DMS79 (cell line): Measurements from ENCODE around the gene SRCIN1.
A peak's percentile ranks its signal among the peaks of the same experiment; 100 is the strongest.

Experiments used
- DNase-seq: peaks from one replicate; lab custom pipeline; 2025; lab: John Stamatoyannopoulos, UW

SRCIN1 gene

DNA sequence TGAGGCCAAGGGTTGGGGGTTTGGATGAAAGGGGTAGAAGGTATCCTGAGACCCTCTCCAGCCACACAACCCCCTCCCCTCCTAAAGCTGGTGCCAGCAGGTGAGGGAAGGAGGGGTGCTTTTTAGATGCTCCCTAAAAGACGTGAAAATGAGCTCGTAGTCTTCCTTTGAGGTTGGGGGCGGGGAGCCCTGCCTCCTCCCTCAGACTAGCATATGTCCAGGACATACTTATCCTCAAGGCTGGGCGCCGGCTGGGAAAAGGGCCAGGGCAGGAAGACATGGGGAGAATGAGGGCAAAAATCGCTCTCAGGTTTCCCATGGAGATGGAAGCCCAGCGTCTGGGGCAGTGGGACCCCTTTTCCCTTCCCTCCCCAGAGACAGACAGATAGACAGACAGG, 26.7 kb downstream of the SRCIN1 start:
- no peak for DNase-seq

DNA sequence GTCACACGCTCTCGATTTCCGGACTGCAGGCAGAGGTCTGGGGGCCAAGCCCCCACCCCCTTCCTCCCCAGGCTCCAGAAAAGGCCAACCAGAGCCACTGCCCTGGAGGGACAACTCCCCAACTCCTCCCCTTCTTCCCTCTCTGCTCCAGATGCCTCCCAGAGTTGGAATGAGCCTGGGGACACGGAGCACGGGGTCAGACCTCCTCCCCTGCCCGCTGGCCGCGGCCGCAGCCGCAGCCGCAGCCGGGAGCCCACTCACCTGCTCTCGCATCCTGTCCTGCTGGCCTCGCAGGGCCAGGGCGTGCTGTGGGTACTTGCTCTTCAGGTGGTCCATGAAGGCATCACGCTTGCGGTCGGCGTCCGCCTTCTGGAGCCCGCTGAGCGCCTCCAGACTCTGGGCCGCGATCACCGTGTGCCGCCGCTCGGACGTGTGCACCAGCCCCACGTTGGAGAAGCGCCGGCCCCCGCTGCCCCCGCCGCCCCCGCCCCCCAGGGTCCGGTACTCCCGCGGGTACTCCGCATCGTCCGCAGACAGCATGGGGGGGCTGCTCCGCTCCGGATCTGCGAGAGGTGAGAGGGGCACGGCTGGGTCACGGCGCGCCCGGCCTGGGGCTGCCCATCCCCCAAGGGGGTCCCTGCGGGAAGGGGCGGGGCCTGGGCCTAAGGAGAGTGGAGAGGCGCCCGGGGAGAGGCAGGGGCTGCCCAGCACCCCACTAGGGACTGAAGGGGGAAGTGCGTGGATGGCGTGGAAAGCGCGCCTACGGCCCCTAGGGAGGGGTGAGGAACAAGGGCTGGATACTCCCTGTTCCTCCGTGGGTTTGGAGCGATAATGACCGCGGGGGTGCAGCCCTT, 27.3 kb downstream of the SRCIN1 start:
- DNase-seq: no peak

DNA sequence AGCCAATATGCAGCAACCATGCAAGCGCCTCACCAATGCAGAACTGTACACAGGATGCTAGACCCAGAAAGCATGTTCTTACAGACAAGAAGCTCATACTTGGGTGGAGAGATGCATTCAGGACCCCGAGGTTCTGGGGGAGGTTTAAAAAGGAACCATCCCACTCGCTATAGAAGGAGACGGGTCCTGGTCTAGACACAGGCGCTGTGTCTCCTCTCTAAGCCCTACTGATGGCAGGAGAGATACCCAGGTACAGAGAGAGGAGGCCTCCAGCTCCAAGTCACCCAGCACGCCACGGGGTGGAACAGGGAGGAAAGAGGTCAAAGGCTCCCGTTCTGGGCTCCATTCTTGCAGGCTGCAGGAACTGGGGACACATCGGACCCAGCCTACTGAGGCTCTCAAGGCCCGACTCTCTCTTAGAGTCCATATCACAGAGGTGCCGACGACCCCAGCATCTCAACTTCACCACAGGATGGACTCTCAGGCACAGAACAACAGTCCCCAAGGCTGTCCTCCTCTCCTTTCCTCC, 28.0 kb downstream of the SRCIN1 start:
- DNase-seq: no peak

DNA sequence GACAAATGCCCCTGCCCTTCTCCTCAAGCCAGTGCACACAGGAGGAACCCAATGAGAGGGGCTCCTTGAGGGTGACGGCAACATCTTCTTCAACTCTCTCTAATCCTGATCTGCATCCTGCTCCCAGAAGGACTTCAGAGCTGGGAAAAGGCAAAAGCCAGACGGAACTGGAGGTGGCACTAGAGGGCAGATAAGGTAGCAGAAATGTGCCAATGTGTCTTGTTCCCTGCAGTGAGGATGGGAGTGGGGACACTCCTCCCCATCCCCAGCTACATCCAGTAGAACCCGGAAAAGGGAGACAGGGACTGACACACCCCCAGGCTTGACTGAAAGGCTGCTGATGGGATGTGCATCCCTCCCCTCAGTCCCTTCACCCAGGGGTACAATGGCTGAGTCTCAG, 28.5 kb downstream of the SRCIN1 start:
- DNase-seq: no peak

DNA sequence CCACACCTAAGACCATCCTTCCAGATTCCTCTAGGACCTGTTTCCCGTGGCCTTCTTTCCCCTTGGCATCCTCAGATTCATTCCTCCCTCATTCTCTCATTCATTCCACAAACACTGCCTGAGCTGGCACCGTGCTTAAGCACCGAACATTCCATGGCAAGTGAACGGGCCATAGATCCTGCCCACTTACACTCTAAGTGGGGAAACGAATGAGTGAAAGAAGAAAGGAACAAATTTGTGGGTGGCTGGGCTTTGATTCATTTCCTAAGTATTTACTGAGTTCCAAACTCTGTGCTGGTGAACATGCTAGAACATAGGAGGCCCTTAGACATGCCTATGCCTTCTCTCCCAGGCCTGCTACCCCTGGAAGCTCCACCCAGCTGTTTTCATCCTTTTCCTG, 30.0 kb downstream of the SRCIN1 start:
- DNase-seq: no peak

DNA sequence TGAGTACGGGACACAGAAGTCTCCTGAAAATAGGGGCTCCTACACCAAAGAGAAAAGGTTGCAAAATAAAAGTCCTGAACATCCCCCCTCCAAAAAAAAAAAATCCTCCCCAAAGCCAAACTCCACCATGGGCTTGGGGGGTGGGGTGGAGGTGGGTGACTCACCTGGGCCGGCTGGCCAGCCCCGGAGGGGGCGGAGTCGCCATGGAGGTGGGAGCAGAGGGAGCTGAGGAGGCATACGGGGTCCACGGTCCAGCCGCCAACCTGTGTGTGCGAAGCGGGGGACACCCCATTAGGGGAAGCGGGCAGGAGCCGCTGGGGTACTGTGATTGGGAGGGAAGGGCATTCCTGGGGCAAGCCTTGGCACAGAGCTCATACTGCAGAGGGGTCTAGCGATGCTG, 31.0 kb downstream of the SRCIN1 start:
- DNase-seq: no peak

DNA sequence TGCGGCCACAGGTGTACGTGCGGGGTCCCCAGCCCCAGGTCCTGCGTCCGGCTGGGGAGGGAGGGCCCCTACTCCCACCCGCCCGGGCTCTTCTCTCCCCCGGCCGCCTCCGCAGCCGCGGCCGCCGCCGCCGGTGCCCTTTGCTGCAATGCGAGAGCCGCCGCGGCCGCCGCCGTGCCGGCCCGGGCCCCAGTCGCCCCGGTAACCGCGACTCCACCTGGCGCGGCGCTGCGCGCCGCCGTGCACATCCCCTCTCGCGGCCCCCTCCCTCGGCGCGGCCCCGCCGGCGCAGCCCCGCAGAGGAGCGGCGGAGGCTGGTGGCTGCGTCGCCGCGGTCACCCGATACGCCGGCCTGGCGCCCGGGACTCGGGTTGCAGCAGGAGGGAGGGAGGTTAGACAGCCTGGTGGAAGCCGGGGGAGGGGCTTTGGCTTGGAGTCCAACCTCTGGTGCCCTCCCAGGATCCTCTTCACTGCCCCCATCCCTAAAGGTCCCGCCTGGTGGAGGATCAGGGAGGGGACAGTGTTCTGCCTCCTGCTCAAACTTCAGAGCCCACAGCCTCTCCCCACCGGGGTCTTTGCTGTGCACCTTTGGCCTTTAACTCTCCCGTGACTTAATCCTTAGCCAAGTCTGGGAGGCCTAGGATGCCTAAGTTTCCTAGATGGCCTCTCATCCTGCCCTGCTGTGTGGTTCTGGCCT, 32.9 kb downstream of the SRCIN1 start:
- DNase-seq: peak; percentile 66

DNA sequence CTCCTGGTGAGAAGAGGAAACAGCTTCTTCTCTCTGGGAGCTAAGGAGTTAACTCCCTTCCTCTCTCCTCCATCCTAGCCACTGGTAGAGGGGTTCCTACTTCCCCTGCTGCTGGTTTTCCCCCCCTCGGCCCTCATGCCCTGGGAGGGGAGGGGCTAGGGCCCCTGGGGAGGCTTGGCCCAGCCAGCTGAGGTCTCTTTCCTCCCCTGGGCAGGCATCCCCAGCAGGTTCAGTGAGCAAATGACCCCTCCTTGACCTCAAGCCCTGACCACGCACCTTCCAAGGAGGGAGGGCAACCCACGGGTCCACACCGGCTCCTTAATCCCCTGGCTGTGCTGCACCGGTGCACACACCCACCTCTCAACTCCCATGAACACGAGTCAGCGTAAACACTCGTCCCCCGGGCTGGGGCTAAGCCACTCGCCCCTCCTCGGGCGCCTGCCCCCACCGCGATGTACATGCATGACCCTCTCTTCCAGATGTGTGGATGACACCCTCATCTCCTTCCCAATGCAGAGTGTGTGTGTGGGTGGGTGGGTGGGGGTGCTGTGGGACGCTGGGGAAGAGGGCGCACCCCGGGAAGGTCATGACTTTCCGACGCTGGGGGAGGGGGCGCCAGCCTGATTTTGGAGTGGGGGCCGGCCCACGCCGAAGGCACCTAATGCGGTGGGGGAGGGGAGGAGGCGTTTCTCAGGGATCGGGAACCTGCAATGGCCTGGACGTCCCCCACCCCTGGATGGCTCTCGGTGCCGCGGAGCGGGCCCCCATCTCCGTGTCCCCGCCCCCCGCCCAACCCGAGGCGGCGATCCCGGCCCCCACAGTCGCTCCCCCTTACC, 33.7 kb downstream of the SRCIN1 start:
- no peak for DNase-seq

DNA sequence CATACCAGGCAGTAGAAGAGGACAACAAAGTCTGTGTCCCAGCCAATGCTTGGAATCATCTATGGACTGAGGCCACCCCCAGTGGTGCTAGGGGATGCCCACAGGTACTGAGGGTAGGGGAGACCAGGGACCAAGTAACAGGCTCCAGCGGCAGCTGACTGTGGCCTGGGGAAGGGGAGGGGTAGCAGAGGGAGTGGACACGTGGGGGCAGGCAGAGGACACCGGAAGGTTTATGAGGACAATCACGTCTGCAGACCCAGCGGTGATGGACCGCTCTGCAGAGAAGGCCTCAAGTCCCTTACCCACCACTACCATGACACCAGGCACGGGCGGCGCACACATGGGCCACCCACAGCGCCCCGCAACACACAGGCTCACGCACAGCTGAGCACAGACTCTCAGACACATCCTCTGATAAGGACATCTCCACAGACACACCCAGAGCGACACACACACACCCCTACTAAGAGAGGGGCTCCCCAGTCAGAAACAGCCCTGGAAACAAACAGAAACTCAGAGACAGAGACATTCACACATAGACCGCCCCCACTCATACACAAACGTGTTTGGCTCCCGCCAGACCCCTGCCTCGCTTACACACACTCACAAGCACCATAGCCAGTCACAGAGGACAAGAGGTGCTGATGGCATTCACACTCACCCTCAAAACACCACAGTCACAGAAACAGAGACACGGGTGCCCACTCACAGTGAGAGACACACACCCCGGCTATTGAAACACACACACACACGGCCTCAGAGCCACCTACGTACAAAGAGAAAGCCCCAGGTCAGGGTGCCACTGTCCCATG, 35.8 kb downstream of the SRCIN1 start:
- DNase-seq: no peak

DNA sequence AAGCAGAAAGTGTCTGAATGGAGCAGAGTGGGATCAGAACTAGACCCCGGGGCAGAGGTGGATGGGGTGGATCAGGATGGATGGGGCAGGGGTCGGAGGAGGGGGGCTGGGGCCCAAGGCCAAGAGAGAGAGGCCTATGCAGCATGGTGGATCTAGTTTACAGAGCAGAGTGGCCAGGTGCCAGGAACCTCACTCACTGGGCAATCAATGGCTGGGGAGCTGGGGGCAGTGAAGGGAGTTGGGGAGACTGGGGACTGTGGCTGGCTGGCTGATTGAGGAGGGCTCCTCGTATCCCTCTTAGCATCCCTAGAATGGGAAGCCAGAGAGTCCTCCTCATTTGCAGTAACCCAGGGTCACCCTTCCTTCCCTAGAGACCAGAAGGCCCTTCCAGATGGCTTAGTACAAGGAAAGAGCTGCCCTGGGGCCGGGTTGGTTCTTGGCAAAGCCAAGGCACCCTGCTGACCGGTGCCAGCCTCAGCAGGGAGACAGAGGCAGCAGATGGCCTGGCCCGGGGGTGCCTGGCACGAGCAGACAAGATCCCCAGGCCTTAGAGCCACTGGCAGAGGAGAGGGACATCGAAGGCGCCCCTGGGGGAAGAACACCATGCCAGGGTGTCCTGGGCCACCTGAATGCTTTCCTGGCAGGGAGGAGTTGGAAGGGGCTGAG, 36.8 kb downstream of the SRCIN1 start:
- no peak for DNase-seq

DNA sequence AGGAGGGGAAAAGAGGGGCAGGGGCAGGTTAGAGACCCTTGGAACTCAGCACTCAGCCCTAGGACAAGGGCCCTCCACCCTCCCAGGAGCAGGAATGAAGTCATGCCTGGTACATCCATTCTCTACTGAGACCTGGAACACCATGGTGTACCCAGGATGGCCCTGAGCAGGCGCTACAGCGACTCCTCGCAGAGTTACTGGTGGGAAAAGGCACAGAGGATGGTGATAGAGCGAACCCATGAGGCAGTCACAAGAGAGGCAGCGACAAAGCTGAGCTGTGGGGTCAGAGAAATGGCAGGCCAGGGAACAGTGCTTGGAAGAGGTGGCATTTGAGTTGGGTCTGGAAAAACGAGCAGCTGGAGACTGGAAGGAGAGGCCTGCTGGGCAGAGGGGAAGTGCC, 37.5 kb downstream of the SRCIN1 start:
- DNase-seq: no peak

DNA sequence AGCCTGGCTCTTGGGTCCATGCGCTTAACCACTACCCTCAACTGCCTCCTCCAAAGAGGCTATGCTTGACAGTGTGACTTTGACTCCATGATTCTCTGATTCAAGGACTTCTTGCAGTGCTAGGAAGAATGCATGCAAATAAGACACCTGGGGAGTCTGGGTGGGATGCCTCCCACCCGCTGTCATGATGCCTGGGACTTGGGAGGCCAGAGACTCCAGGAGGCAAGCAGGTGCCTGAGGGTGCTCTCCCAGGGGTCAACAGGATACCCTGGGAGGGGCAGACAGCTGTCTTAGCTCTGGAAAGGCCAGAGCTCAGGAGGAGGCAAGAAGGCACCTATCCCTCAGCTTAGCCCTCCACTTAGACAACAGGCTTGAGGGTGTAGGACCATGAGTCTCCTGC, 38.4 kb downstream of the SRCIN1 start:
- no peak for DNase-seq

DNA sequence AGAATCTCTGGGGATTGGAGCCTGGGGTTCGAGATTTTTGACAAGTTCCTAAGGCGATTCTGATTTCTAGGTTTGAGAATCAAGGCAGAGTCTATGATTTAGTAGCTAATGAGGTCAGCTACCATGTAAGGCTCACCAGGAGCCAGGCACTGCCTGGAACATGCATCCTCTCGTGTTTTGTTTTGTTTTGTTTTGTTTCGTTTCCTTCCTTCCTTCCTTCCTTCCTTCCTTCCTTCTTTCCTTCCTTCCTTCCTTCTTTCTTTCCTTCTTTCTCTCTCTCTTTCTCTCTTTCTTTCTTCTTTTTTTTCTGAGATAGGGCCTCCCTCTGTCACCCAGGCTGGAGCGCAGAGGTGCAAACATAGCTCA, 39.1 kb downstream of the SRCIN1 start:
- no peak for DNase-seq

DNA sequence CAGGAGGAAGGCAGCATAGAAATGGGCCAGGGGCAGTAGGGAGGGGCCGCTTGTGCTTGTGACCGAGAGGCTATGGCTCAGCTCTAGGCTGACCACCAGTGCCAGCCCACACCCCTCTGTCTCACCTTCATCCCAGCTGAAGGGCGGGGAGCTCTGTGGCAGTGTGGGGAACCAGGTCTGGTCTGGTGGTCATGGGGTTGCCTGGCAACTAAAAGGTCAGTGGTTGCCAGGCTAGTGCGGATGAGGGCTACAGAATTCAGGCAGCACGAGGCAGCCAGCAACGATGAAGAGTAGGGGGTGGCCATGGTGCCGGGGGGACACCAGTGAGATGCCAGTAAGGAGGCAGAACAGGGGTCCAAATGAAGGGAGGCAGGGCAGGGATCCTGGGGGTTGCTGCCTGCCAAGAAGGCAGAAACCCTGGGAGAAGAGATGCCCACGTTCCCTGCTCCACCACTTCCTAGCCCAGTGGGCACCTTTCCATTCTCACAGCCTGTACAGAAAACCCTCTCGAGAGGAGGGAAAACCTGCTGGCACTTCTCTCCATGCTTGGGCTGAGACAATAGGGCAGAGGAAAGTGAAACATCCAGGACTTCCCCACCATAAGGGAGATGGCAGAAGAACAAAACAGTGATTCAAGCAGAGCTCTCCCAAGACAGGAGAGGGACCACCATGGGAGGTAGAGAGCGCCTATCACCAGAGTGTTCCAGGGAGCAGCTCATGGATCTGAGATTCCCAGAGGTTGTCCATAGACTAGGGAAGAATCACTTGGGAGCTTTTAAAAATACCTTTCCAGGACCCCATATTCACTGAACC, 39.7 kb downstream of the SRCIN1 start:
- DNase-seq: no peak

DNA sequence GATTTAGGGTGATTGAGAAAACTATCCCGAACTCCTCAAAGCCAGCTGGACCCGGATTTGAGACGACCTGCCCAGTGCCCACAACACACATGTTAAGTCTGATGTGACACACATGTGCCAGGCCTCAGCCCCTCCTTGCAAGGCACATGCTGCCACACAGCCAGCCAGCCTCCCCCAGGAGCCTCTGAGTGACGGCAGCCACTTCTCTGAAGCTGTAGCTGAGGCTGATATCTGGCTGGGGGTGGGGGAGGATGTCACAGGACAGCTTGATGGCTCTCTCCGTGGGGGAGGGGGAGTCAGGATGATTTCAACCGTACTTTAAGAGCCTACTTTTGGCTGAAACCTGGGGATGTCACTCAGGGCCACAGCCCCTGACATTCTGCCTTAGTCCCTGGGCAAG, 40.9 kb downstream of the SRCIN1 start:
- DNase-seq: no peak

DNA sequence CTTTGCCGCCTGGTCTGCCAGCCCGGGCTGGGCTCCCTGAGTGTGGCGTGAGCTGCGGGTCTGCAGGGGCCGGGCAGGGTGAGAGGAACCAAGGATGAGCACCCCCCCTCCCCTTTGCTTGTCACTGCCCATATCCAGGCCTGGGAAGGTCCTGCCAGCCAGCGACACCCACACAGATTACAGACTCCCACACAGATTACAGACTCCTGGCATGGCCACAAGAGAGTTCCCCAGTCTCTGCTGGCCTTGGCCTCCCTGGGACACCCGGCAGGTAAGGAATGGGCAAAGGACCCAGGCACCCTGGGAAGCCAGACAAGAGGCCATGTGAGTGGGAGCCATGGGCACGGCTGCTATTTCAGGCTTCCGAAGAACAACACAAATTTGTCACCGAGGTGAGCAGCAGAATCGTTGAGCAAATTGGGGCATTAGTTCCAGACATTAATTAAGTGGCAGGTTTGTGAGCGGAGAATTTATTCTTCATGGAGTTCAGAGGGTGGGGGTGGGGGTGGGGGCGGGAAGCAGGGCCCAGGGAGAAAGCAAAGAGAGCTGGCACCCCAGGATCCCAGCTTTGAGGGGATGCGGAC, 41.4 kb downstream of the SRCIN1 start:
- DNase-seq: no peak

DNA sequence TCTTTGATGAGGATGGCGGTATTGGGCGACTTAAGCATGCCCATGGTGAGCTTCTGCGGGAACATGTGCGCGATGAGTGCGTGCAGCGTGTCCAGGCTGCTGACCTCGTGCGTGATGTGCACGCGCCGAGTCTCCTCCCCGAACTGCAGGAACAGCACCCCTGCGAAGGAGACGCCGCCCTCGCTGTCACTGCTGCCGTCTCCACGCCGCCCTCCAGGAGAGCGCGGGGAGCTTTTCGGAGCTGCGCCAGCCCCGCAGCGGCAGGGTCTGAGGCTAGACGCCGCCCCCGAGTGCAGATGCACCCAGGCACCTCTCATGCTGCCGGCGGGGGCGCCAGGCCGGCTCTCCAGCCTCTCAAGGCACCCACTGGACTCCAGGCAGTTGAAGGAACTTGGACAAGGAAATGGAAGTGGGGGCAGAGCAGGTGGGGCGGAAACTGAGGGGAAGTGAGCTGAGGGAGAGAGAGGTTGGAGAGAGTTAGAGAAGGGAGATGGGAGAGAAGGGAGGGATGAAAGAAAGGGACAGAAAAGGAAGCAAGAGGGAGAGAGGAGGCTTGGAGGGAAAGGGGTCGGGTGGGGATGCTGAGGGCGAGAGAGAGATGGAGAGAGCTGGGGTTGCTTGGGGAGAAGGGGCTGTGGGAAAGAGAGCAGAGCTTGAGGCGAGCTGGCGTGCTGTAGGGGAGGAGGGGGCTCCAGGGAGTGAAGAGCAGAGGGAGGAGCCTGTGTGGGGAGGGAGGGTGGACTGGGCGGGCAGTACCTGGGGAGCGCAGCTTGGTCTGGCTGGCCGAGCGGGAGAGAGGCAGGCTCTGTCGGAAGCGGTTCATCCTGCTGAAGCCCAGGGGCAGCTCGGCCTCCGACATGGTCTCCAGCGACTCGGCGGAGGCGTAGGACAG, 42.1 kb downstream of the SRCIN1 start:
- DNase-seq: no peak

DNA sequence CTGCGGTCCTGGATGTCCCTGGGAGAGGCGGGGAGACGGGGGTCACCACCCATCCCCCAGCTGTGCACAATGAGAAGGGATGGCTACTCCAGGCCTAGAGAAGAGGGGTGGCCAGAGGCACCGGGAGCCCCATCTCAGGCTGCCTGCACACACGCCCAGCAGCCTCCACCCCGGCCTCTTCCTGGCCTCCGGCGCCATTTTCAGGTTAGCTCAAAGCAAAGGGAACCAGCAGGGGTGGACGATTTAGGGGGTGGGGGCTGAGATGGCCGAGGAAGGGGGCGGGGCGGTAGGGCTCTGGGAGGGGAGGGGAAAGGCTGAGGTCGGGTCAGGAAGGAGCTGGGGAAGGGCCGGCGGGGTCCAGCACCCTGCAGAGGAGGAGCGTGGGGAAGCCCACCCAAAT, 42.8 kb downstream of the SRCIN1 start:
- DNase-seq: no peak

DNA sequence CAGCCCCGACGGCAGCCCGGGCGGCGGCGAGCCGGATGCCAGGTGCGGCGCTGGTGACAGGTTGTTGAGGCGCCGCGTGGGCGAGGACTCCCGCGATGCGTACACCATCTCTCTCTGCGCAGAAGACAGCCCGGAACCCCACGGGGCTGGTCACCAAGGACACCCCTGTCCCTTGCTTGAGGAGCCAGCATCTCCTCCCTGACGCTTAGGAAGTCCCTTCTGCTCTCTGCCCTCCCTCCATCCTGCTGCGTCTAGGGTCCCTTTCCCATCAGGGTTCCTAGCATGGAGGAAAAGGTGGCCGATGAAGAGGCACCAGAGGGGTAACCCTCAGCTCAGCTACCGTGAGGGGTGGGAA, 43.6 kb downstream of the SRCIN1 start:
- DNase-seq: no peak
